H1 (cell line): Measurements from ENCODE around the gene SLC22A8. TPM values are rescaled to one million over a fixed set of nuclear protein-coding genes. Genes with fewer than 3 reads are reported as not detected.
A peak's percentile ranks its signal among the peaks of the same experiment; 100 is the strongest.

Experiments
- CTCF ChIA-PET: fragments of 300-600 bp; sonication (Branson Sonifier 250); formaldehyde crosslinking; loops from one replicate; lab custom pipeline; 2021; ENCODE audit not compliant: partially characterized antibody; lab: Charles Lee
- POLR2A ChIA-PET: fragments of 300-600 bp; sonication (Branson Sonifier 250); formaldehyde crosslinking; loops from one replicate; lab custom pipeline; 2021; ENCODE audit warnings: inconsistent platforms; ENCODE audit not compliant: partially characterized antibody; lab: Charles Lee
- DNase-seq, 2 experiments: peaks; one replicate each; pipeline versions ENCODE4 v3.0.0 to v3.0.0-alpha.2; 2010 to 2022; ENCODE audit warnings: low spot score in 2 of 2, low read depth in 1 of 2, mixed read lengths in 1 of 2
- FAIRE-seq: peaks from 2 replicates; lab custom pipeline; 2011; peaks lifted over from hg19 to GRCh38; lab: Jason Lieb, UNC
- H2AFZ ChIP-seq: 2 replicates; pipeline ENCODE4 v1.8.1; 2012; ENCODE audit warnings: low read length, inconsistent platforms
- H2AK5ac ChIP-seq: 2 replicates; pipeline ENCODE4 v1.6.1; 2013; ENCODE audit warnings: low read depth, low read length
- H2BK120ac ChIP-seq: replicated peaks from 2 replicates; pipeline ENCODE3; 2013; ENCODE audit warnings: low read depth, low read length, inconsistent platforms
- H2BK12ac ChIP-seq: 2 replicates; pipeline ENCODE4 v1.6.1; 2013; ENCODE audit warnings: low read depth, low read length
- H2BK15ac ChIP-seq: 2 replicates; pipeline ENCODE4 v1.6.1; 2013; ENCODE audit warnings: low read length
- H2BK20ac ChIP-seq: 2 replicates; pipeline ENCODE4 v1.6.1; 2013; ENCODE audit warnings: low read length
- H2BK5ac ChIP-seq: 2 replicates; pipeline ENCODE4 v1.6.1; 2013; ENCODE audit warnings: low read depth, low read length
- H3K14ac ChIP-seq: 2 replicates; pipeline ENCODE4 v1.6.1; 2013; ENCODE audit warnings: inconsistent platforms; ENCODE audit not compliant: insufficient read length
- H3K18ac ChIP-seq: 2 replicates; pipeline ENCODE4 v1.6.1; 2013; ENCODE audit warnings: low read length; ENCODE audit errors: extremely low read depth
- H3K23ac ChIP-seq: 2 replicates; pipeline ENCODE4 v1.6.1; 2013; ENCODE audit warnings: inconsistent platforms; ENCODE audit not compliant: insufficient read length
- H3K23me2 ChIP-seq: 2 replicates; pipeline ENCODE4 v1.6.1; 2013; ENCODE audit warnings: low read depth, low read length
- H3K27ac ChIP-seq: 2 replicates; pipeline ENCODE4 v1.6.1; 2011; ENCODE audit warnings: low read depth, low read length, inconsistent platforms
- H3K27me3 ChIP-seq, 4 experiments: replicated peaks in 1 of 4; 1 replicate in 1 of 4; 2 replicates in 3 of 4; pipeline versions ENCODE4 v1.6.1 to v1.8.1; 2011 to 2013; ENCODE audit warnings: low read length in 3 of 4, mild to moderate bottlenecking in 3 of 4, inconsistent platforms in 2 of 4, mixed read lengths in 2 of 4, moderate library complexity in 1 of 4; ENCODE audit not compliant: control insufficient read depth in 3 of 4, insufficient read depth in 3 of 4; ENCODE audit errors: extremely low read depth in 1 of 4
- H3K36me3 ChIP-seq, 4 experiments: 2 replicates each; pipeline versions ENCODE4 v1.6.1 to v1.8.1; 2011 to 2013; ENCODE audit warnings: mild to moderate bottlenecking in 4 of 4, low read length in 3 of 4, moderate library complexity in 2 of 4, control low read depth in 1 of 4, inconsistent platforms in 1 of 4; ENCODE audit not compliant: insufficient read depth in 4 of 4, control insufficient read depth in 2 of 4
- H3K4ac ChIP-seq: replicated peaks from 2 replicates; pipeline ENCODE3; 2013; ENCODE audit warnings: low read length, low read depth, mixed read lengths, inconsistent platforms; ENCODE audit not compliant: insufficient read length
- H3K4me1 ChIP-seq, 4 experiments: replicated peaks in 1 of 4; 1 replicate in 1 of 4; 2 replicates in 3 of 4; pipeline versions ENCODE4 v1.6.1 to v1.8.1; 2011 to 2013; ENCODE audit warnings: low read length in 3 of 4, inconsistent platforms in 2 of 4, mixed read lengths in 1 of 4; ENCODE audit not compliant: insufficient read depth in 4 of 4, control insufficient read depth in 3 of 4
- H3K4me2 ChIP-seq, 2 experiments: 2 replicates each; pipeline versions ENCODE4 v1.6.1 to v1.8.1; 2011 to 2013; ENCODE audit warnings: low read depth in 2 of 2, low read length in 2 of 2, control low read depth in 1 of 2, inconsistent platforms in 1 of 2, mild to moderate bottlenecking in 1 of 2; ENCODE audit not compliant: insufficient read depth in 1 of 2
- H3K4me3 ChIP-seq, 4 experiments: fragments of 200-600, 300-600 bp in 1 of 4; sonication (generic), shearing (Covaris generic), sonication (Bioruptor Twin) in 1 of 4; 2 replicates each; pipeline versions ENCODE4 v1.5.1 to v1.8.1; 2011 to 2016; ENCODE audit warnings: low read length in 4 of 4, low read depth in 3 of 4, control low read depth in 2 of 4, inconsistent platforms in 2 of 4, mild to moderate bottlenecking in 2 of 4, mixed read lengths in 1 of 4, moderate library complexity in 1 of 4; ENCODE audit not compliant: insufficient read depth in 2 of 4; ENCODE audit errors: extremely low read depth in 1 of 4
- H3K56ac ChIP-seq: replicated peaks from 2 replicates; pipeline ENCODE3; 2013; ENCODE audit warnings: low read depth, mild to moderate bottlenecking, mixed read lengths, low read length, inconsistent platforms; ENCODE audit not compliant: insufficient read length
- H3K79me1 ChIP-seq: 2 replicates; pipeline ENCODE4 v1.6.1; 2013; ENCODE audit warnings: low read depth, low read length, control low read depth
- H3K79me2 ChIP-seq, 2 experiments: 2 replicates each; pipeline versions ENCODE4 v1.6.1 to v1.8.1; 2012 to 2013; ENCODE audit warnings: low read length in 2 of 2, mild to moderate bottlenecking in 2 of 2, inconsistent platforms in 1 of 2; ENCODE audit not compliant: insufficient read depth in 2 of 2, control insufficient read depth in 1 of 2
- H3K9ac ChIP-seq, 4 experiments: replicated peaks in 1 of 4; 1 replicate in 1 of 4; 2 replicates in 3 of 4; pipeline versions ENCODE4 v1.6.1 to v1.8.1; 2011 to 2013; ENCODE audit warnings: low read depth in 3 of 4, low read length in 3 of 4, control low read depth in 2 of 4, mild to moderate bottlenecking in 2 of 4, moderate library complexity in 2 of 4, inconsistent platforms in 1 of 4; ENCODE audit errors: extremely low read depth in 1 of 4
- H3K9me3 ChIP-seq, 2 experiments: 2 replicates each; pipeline versions ENCODE4 v1.6.1 to v1.8.1; 2012 to 2013; ENCODE audit warnings: mild to moderate bottlenecking in 2 of 2, moderate library complexity in 2 of 2, control low read depth in 1 of 2, inconsistent platforms in 1 of 2, low read depth in 1 of 2, low read length in 1 of 2, mixed read lengths in 1 of 2; ENCODE audit not compliant: insufficient read depth in 2 of 2
- H4K20me1 ChIP-seq, 2 experiments: replicated peaks in 1 of 2; 2 replicates each; pipeline versions ENCODE3 to v1.8.1; 2011 to 2013; ENCODE audit warnings: inconsistent platforms in 2 of 2, low read length in 2 of 2, mild to moderate bottlenecking in 1 of 2; ENCODE audit not compliant: insufficient read depth in 2 of 2, control insufficient read depth in 1 of 2
- H4K5ac ChIP-seq: 2 replicates; pipeline ENCODE4 v1.6.1; 2013; ENCODE audit warnings: low read length, low read depth, mixed read lengths, inconsistent platforms; ENCODE audit not compliant: insufficient read length
- H4K8ac ChIP-seq: 2 replicates; pipeline ENCODE4 v1.8.0; 2013; ENCODE audit warnings: mild to moderate bottlenecking, moderate library complexity, low read length, inconsistent platforms; ENCODE audit not compliant: insufficient read depth; ENCODE audit errors: extremely low read depth
- H4K91ac ChIP-seq: replicated peaks from 2 replicates; pipeline ENCODE3; 2013; ENCODE audit warnings: low read length, mixed read lengths, inconsistent platforms; ENCODE audit not compliant: insufficient read length
- CBX5 ChIP-seq: fragments of 300-800, 300-1000 bp; sonication (generic); IDR thresholded peaks from 2 replicates; pipeline ENCODE4 v1.7.1; 2016; ENCODE audit warnings: antibody characterized with exemption, low read length, low read depth
- CBX8 ChIP-seq: fragments of 300-800, 300-1000 bp; sonication (generic); IDR thresholded peaks from 2 replicates; pipeline ENCODE4 v1.7.1; 2016; ENCODE audit warnings: low read depth, low read length, borderline replicate concordance
- EGR1 ChIP-seq: IDR thresholded peaks from 2 replicates; pipeline ENCODE4 v1.6.1; 2011; ENCODE audit warnings: low read depth, low read length, borderline replicate concordance
- EP300 ChIP-seq, 2 experiments: IDR thresholded peaks; 1 replicate in 1 of 2; 2 replicates in 1 of 2; pipeline ENCODE4 v1.6.1; 2011 to 2012; ENCODE audit warnings: low read depth in 2 of 2, low read length in 2 of 2, mild to moderate bottlenecking in 2 of 2, borderline replicate concordance in 1 of 2, inconsistent platforms in 1 of 2, moderate library complexity in 1 of 2
- GABPA ChIP-seq: IDR thresholded peaks from 2 replicates; pipeline ENCODE4 v1.6.1; 2011; ENCODE audit warnings: mild to moderate bottlenecking, low read length, moderate library complexity, borderline replicate concordance; ENCODE audit not compliant: insufficient read depth
- JUND ChIP-seq: IDR thresholded peaks from 2 replicates; pipeline ENCODE4 v1.6.1; 2011; ENCODE audit warnings: mild to moderate bottlenecking, improper control_type of control experiment, low read length
- NRF1 ChIP-seq: IDR thresholded peaks from 2 replicates; pipeline ENCODE4 v1.6.1; 2011; ENCODE audit warnings: mild to moderate bottlenecking, low read depth, low read length, improper control_type of control experiment
- RAD21 ChIP-seq, 2 experiments: IDR thresholded peaks in 1 of 2; conservative IDR thresholded peaks in 1 of 2; 2 replicates each; pipeline ENCODE4 v1.6.1; 2011; ENCODE audit warnings: low read depth in 2 of 2, low read length in 2 of 2, improper control_type of control experiment in 1 of 2, inconsistent platforms in 1 of 2, mild to moderate bottlenecking in 1 of 2, moderate library complexity in 1 of 2
- SP1 ChIP-seq: IDR thresholded peaks from 2 replicates; pipeline ENCODE4 v1.6.1; 2011; ENCODE audit warnings: low read depth, low read length
- SUZ12 ChIP-seq: fragments of 200-600 bp; sonication (generic); IDR thresholded peaks from 2 replicates; pipeline ENCODE4 v1.6.1; 2012; ENCODE audit warnings: mild to moderate bottlenecking, inconsistent platforms, low read length, moderate library complexity, mixed read lengths
- TAF7 ChIP-seq: optimal IDR thresholded peaks from 2 replicates; pipeline ENCODE3; 2011; ENCODE audit warnings: low read depth, mild to moderate bottlenecking, inconsistent platforms, low read length, moderate library complexity, borderline replicate concordance
- YY1 ChIP-seq: IDR thresholded peaks from 2 replicates; pipeline ENCODE4 v1.6.1; 2011; ENCODE audit warnings: low read depth, mild to moderate bottlenecking, low read length
- WGBS, 2 experiments: shearing (Covaris generic) in 1 of 2; methylation state at CpG; one replicate each; pipeline versions ENCODE4 v1.1.6 to v1.1.7; 2013 to 2015; ENCODE audit warnings: low lambda C conversion rate in 2 of 2, mixed read lengths in 2 of 2, inconsistent platforms in 1 of 2, low coverage in 1 of 2, missing lambda C conversion rate in 1 of 2; ENCODE audit not compliant: insufficient replicate concordance in 2 of 2, insufficient coverage in 1 of 2, insufficient read length in 1 of 2; ENCODE audit errors: extremely low coverage in 1 of 2, missing lambda C conversion rate in 1 of 2; 5-methylcytosine and 5-hydroxymethylcytosine counted together
- polyA plus RNA-seq, 7 experiments: library from polyadenylated mRNA; depleted of rRNA in 3 of 7; stranded (reverse) in 5 of 7; unstranded in 2 of 7; fragments of >200 nt in 5 of 7; fragments of 200-250 nt in 2 of 7; gene quantifications; 1 replicate in 5 of 7; 2 replicates in 1 of 7; 4 replicates in 1 of 7; pipeline versions ENCODE4 v1.2.1 to v1.2.3, GENCODE V29; 2011 to 2013; ENCODE audit warnings: missing spikeins in 2 of 7, mixed read lengths in 2 of 7
- total RNA-seq: library from RNA; stranded (reverse); fragmentation: NEBNext Ultra II Directional; extraction: Animal tissue kit (Norgen Biotek cat#: 25700); gene quantifications from 2 replicates; pipeline ENCODE4 v1.2.1, GENCODE V29; 2021

Gene SLC22A8
- total and polyA plus RNA-seq, 2 of the 8 experiments (the other 6 are each of a cell fraction or from before 2014, with no cell fraction given) = not detected

GRCh38 chr11:63014408-63015055 lies 1.1 kb downstream of the SLC22A8 start:
- no peak overlapping the region for H3K23ac ChIP-seq
- H2AK5ac ChIP-seq = peak overlapping the region; percentile 57; the same call in 1 of the 2 replicates
- H3K9ac ChIP-seq = no peak overlapping the region
- 0 out of 2 replicates have a peak overlapping the region, but pooled peaks have one; percentile 20 for H2BK5ac ChIP-seq
- no peak overlapping the region for H3K14ac ChIP-seq
- FAIRE-seq = no peak
- peak overlapping the region; percentile 84 for H2BK15ac ChIP-seq
- H3K18ac ChIP-seq = 0 out of 2 replicates have a peak overlapping the region, but pooled peaks have one; percentile 1
- no peaks in the 10 kb centered on the region for H3K27me3 ChIP-seq
- H2AFZ ChIP-seq = no peak overlapping the region
- H4K20me1 ChIP-seq = no peaks in the 10 kb centered on the region
- no peak overlapping the region for H3K4me2 ChIP-seq
- no peak overlapping the region for H3K4me3 ChIP-seq
- no peaks in the 10 kb centered on the region; the same call in 1 of the 2 replicates for H3K23me2 ChIP-seq
- no peaks in the 10 kb centered on the region for H3K79me2 ChIP-seq
- DNase-seq = no peak
- no peaks in the 10 kb centered on the region for H3K36me3 ChIP-seq
- H3K56ac ChIP-seq = no peak overlapping the region
- H3K4ac ChIP-seq = no peak overlapping the region
- WGBS, 2 experiments = 89% methylated on average over 13 of the region's 13 CpGs; no CpG with 5 or more reads in 1 of the 2 experiments
- peaks cover 0 to 12% (median 8%) of the 10 kb centered on the region in 4 experiments; a peak in 5 of 7 replicates for H3K4me1 ChIP-seq
- peak overlapping the region; percentile 40; the same call in 1 of the 2 replicates for H2BK12ac ChIP-seq
- H4K91ac ChIP-seq = no peak overlapping the region
- H4K8ac ChIP-seq = no peak overlapping the region
- H3K79me1 ChIP-seq = no peaks in the 10 kb centered on the region; the same call in 1 of the 2 replicates
- no peaks in the 10 kb centered on the region for H3K9me3 ChIP-seq
- peak overlapping the region; percentile 66 for H2BK20ac ChIP-seq
- POLR2A ChIA-PET = interaction anchor here (1.3 to 1.5 kb wide), 2 partner anchors 9 to 173 kb away, joined by 4 read pairs; no protein-coding TSS in a partner anchor
- H4K5ac ChIP-seq = no peak overlapping the region
- 0 out of 2 replicates have a peak overlapping the region, but pooled peaks have one; percentile 2 for H3K27ac ChIP-seq
- no peak overlapping the region for H2BK120ac ChIP-seq
- CTCF ChIA-PET = interaction anchor here (0.6 to 10.2 kb wide), 10 partner anchors 9 to 122 kb away, joined by 3 to 90 read pairs (median 4); no protein-coding TSS in a partner anchor
- TF ChIP-seq EGR1 (no peak), CBX5 (no peak), NRF1 (no peak), JUND (no peak), RAD21 (IDR thresholded peaks at IDR 0.05 in 1 of 2, conservative IDR thresholded peaks at IDR 0.05 in 1 of 2; ENCODE audit: low read depth in 2 of 2, low read length in 2 of 2) (no peak), SUZ12 (no peak), SP1 (no peak), EP300 (IDR thresholded peaks at IDR 0.05; ENCODE audit: borderline replicate concordance in 1 of 2, low read depth in 2 of 2, low read length in 2 of 2) (no peak), CBX8 (no peak), TAF7 (no peak), YY1 (no peak), GABPA (no peak)
